Astrocyte of the spinal cord (primary cell): Measurements from ENCODE around the gene HLX.
A peak's percentile ranks its signal among the peaks of the same experiment; 100 is the strongest.

ENCODE experiments used
- DNase-seq: peaks from one replicate; pipeline ENCODE4 v3.0.0; 2011; ENCODE audit warnings: low read depth, low spot score
- H3K4me3 ChIP-seq: 2 replicates; pipeline ENCODE4 v1.5.1; 2011; ENCODE audit warnings: low read depth, mild to moderate bottlenecking, low read length, moderate library complexity
- CTCF ChIP-seq: IDR thresholded peaks from 2 replicates; pipeline ENCODE4 v1.5.1; 2012; ENCODE audit warnings: low read depth, mild to moderate bottlenecking, low read length, inconsistent platforms
- in situ Hi-C: cut with HindIII; loops from 2 replicates; pipeline ENCODE4 v1.10.0; 2017; ENCODE audit warnings: low sequenced_read_pairs

The HLX gene

GRCh38 chr1:220886470-220887201 is 7.4 kb downstream of the HLX start:
- DNase-seq = no peak
- no peak for TF ChIP-seq CTCF
- in situ Hi-C loops = no loop called here
- no peak overlapping the region for H3K4me3 ChIP-seq

GRCh38 chr1:220887202-220887519 is 7.9 kb downstream of the HLX start:
- no peak overlapping the region for H3K4me3 ChIP-seq
- in situ Hi-C loops = no loop called here
- TF ChIP-seq CTCF = no peak
- DNase-seq = no peak

- in situ Hi-C loops = no loop called here
- no peak for DNase-seq
- TF ChIP-seq CTCF = peak; percentile 6
- H3K4me3 ChIP-seq = peak overlapping the region; percentile 12
Observed at GRCh38 chr1:220887520-220888416, 8.5 kb downstream of the HLX start.

GRCh38 chr1:220888417-220888986 is 9.3 kb downstream of the HLX start:
- in situ Hi-C loops = no loop called here
- TF ChIP-seq CTCF = no peak
- H3K4me3 ChIP-seq = no peak overlapping the region
- no peak for DNase-seq

DNA sequence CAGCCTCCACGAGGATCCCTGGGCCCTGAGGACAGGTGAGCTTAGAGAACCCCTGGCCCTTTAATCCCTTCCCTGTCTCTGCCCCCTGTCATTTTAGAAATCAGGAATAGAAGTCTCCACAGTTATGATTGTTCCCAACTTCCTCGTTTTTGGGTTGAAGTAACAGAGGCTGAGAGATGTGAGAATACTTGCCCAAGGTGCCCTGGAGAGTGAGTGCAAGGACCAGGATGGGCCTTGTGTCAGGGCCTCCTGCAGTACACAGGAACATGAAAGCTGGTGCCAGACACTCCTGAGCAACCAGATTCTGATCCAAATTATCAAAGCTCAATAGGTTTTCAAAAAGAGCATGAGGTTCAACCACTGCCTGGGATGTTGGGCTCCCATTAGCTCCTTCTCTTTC is 10.1 kb downstream of the HLX start:
- no peak overlapping the region for H3K4me3 ChIP-seq
- no peak for DNase-seq
- TF ChIP-seq CTCF = no peak
- in situ Hi-C loops = no loop called here

DNA sequence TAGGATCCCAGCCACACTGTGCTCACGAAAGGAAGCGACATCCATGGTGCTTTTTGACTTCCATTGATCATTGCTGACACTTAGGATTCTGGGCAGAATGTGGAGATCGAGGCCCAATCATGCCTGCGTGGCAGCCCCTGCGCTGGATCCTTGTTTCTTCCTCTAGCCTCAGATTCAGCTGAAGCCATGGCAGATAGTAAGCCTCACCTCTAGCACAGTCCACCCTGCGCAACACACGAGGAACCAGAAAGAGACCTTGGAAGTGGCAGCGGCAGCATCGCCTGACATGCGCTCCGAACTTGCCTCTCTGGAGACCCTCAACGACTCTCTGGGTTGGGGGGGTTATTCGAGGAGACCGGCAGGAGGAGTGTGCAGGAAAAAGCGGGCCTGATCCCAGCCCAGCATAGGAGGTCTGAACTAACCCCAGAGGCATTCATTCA is 10.6 kb downstream of the HLX start:
- DNase-seq = no peak
- no peak for TF ChIP-seq CTCF
- in situ Hi-C loops = no loop called here
- no peak overlapping the region for H3K4me3 ChIP-seq
